NOMO-1 treated with dmso at 0.1 percent for 144 hours (cell line): ENCODE data around the gene UBL7.

ENCODE experiments used
- DNase-seq: peaks from one replicate; lab custom pipeline; 2025; ENCODE audit not compliant: unreplicated experiment; lab: John Stamatoyannopoulos, UW

Gene UBL7

GRCh38 chr15:74442063-74442462 lies 18.9 kb downstream of the UBL7 start:
- DNase-seq, result no peak

GRCh38 chr15:74441248-74441941 lies 19.6 kb downstream of the UBL7 start:
- DNase-seq, result no peak

- DNase-seq, result peak; percentile 18
Measured at GRCh38 chr15:74438721-74439316, 22.1 kb downstream of the UBL7 start.

DNA sequence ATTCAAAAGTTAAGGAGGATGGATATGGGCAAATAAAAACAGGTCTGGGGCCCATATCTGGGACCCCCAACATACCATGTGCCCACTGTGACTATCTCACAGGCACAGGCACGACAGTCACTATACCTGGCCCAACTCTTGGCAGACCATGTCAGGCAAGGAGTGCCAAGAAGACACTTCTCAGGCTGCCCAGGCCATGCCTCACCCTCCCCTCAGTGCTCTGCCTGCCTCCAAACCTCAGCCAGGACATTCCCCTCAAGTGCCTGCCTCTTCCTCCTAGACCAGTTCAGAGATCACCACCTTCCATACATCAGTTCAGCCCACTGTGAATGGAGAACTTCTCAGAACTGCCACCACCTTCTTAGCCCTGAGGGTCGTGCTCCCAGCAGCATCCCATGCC lies 22.8 kb downstream of the UBL7 start:
- no peak for DNase-seq

DNA sequence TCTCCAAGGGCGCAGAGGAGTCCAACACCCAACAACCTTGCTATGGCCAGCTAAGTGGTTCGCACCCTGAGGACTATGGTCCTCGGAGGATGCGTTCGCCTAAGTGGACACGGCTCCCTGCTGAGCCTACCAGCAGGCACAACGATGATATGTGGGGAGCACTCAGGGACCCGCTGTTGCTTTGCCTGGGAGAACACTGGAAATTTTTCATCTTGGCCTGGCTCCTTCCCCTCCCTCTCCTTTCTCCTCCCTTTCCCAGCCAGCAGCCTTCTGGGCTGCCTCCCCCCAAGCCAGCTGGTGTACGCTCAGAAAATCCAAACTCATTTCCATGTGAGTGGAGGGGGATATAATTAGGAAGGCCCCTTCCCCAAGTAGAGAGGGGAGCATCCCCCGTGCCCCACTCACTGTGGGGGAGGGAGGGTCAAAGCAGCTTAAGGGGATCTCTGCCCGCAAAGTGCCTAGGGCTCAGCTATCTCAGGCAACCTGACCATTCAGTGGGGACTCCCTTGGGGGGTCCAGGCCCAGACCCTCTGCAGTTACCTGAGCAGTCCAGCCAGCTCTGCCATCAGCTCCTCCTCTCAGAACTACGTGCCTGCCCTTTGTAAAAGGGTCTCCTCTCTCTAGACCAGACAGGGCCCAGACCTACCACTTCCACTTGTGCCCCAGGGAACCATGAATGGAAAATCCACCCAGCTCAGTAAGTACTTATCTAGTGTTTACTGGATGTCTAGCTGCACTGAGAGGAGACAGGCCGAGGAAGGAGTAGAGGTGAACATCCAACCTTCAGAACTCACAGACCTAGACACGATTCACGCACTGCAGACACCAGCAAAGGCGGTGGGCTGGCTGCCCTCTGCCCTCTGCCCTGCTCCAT lies 26.5 kb downstream of the UBL7 start:
- no peak for DNase-seq

GRCh38 chr15:74433592-74434262 lies 27.2 kb downstream of the UBL7 start, which contains the start of gene SEMA7A:
TSS of gene SEMA7A (minus strand) at chr15:74433958. CDS start at chr15:74433918, 40 bp downstream.
- DNase-seq, result peak; percentile 84

- DNase-seq, result no peak
Measured at GRCh38 chr15:74432968-74433591, 27.9 kb downstream of the UBL7 start.

GRCh38 chr15:74432271-74432967 lies 28.5 kb downstream of the UBL7 start:
- no peak for DNase-seq

- DNase-seq, result no peak
Measured at GRCh38 chr15:74431645-74432044, 29.3 kb downstream of the UBL7 start.

- no peak for DNase-seq
Measured at GRCh38 chr15:74431116-74431515, 29.8 kb downstream of the UBL7 start.

DNA sequence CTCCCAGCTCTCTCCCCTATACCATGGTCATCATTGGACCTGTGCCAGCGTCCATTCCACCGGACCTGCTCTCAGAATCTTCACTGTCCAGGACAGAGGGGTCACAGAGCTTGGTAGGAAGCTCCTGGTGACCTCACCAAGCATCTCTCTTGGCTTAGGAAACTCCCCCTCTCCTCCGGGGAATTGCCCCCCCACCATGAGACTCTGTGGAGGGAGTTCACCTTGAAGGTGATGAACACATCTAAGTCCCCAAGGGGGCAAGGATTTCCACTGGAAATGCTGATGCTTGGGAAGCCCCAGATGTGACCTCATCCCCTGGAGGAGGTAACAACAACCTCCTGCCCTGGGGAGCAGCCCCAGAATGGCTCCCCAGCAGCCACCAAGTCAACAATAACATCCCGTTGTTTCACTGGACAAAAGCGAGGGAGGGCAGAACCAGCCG lies 30.4 kb downstream of the UBL7 start:
- DNase-seq, result no peak

DNA sequence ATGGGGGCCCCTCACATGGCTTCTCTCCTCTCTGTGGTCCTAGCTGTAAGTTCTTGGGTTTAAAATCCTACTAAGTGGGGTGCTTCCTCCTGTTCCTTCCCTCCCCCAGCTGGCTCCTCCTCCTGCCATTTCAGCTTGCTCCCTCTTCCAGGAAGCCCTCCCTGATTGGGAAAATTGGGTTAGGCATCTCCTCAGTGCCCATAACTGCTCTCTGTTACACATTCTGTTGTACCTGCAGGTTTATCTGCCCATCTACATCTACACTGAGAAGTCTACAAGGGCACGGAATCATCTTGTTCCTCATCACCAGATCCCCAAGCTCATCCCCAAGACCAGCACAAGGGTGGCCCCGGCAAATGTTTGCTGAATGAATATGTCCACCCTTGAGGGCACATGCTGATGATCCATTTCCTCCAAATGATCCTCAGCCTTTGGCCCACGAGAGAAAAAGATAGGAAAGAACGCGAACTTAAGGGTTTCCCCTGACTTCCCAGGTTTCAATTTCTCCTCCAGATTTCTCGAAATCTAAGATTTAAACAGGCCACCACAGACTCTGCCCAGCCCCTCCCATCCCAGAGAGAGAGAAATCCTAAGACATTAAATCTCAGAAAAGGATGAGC lies 31.1 kb downstream of the UBL7 start:
- no peak for DNase-seq

GRCh38 chr15:74428970-74429780 lies 31.8 kb downstream of the UBL7 start:
- DNase-seq, result peak; percentile 14

DNA sequence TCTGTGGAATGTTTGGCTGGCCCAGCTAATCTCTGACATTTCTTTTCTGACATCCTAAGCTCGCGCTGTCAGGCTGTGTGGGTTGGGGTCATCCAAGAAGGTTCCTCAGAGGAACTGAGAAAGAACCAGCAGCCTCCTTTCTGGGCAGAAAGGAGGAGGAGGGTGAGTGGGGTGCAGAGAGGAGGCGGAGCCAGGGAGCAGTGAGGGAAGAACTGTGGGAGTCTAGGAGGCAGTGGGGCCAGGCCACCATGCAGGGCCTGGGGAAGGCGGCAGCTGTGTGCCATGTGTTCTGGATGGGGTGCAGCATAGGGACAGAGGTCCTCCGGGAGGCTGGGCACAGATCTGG lies 32.5 kb downstream of the UBL7 start:
- DNase-seq, result no peak

GRCh38 chr15:74427607-74428441 lies 33.1 kb downstream of the UBL7 start:
- DNase-seq, result no peak

DNA sequence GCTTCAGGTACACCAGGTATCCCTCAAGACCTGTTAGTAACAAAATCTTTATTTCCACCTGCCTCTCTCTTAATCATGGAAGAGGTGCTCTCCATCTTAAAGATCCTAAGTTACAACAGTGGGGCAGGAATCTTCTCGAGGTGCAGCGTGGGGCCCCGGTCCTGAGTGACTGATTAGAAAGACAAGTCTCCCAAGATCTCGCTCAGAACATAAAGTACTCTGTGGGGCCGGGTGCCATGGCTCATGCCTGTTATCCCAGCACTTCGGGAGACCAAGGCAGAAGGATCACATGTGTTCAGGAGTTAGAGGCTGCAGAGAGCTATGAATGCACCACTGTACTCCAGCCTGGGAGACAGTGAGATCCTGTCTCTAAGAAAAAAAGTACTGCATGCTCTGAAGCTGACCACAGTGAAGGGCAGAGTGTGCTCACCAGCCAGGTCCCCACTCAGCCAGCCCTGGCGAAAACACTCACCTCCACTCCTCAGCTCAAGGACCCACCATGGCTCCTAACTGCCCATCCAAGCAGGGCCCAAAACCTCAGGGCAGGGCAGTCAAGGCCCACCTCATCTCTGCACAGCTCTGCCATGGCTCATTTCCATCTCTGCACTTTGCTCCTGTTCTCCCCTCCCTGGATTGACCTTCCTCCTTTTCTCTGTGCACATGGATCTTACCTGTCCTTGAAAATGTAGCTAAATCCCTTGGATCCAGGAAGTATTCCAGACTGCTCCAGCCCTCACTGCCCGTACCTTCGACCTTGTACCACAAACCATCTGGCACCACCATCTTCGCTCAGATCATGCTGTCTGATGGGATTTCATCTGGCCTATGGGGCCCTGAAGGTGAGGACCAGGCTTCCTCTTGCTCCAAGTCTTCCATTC lies 34.3 kb downstream of the UBL7 start:
- DNase-seq, result no peak

GRCh38 chr15:74425630-74426029 lies 35.3 kb downstream of the UBL7 start:
- DNase-seq, result no peak
